SH-SY5Y (cell line): ENCODE results near the gene RCN2.

ENCODE experiments used
- GATA2 ChIP-seq: IDR thresholded peaks from 2 replicates; pipeline ENCODE4 v1.6.1; 2011; ENCODE audit warnings: mild to moderate bottlenecking, low read depth, low read length
- GATA3 ChIP-seq: IDR thresholded peaks from 2 replicates; pipeline ENCODE4 v1.6.1; 2011; ENCODE audit warnings: low read depth, mild to moderate bottlenecking, low read length, moderate library complexity

- TF ChIP-seq GATA3 (no peak), GATA2 (no peak)
Observed at GRCh38 chr15:76987276-76987675, 55.7 kb downstream of the RCN2 start.
